ENCODE data around the gene HMCES. TPM values are rescaled to one million over a fixed set of nuclear protein-coding genes. Genes with fewer than 3 reads are reported as not detected.
"Not testable (repeated sequence)": the region's sequence is repeated elsewhere in the genome, so short reads cannot be mapped to it uniquely, and the experiment has no call there.

The HMCES gene
- total RNA-seq, 1 experiment from 2014 or later = 83.6 TPM

GRCh38 chr3:129259612-129260477 lies 18.8 kb upstream of the HMCES start:
- intact Hi-C loops (cut with micrococcal nuclease; ENCODE audit: unreplicated experiment) = no loop called here
- DNase-seq = no peak
- Mint-ChIP-seq H3K27me3 (ENCODE audit: unreplicated experiment) (no peaks in the 10 kb centered on the region), H3K27ac (ENCODE audit: unreplicated experiment) (no peak overlapping the region), H3K4me1 (ENCODE audit: low read depth, unreplicated experiment) (no peaks in the 10 kb centered on the region), H3K9me3 (ENCODE audit: low read depth, unreplicated experiment) (no peaks in the 10 kb centered on the region), H3K36me3 (ENCODE audit: insufficient read depth, unreplicated experiment) (peaks cover 77% of the 10 kb centered on the region), H3K4me3 (ENCODE audit: low read depth, unreplicated experiment) (no peak overlapping the region)
- no peak for TF ChIP-seq CTCF (IDR thresholded peaks at IDR 0.05; ENCODE audit: unreplicated experiment)
- no TSS peak for BruUV-seq (replicated peaks)
- CTCF ChIA-PET = interaction anchor here (0.6 kb wide), 1 partner anchor 82 kb away, joined by 8 read pairs; no protein-coding TSS in a partner anchor

- no TSS peak for BruUV-seq (replicated peaks)
- TF ChIP-seq CTCF (IDR thresholded peaks at IDR 0.05; ENCODE audit: unreplicated experiment) = no peak
- H3K36me3 Mint-ChIP-seq (ENCODE audit: insufficient read depth, unreplicated experiment) = peaks cover 77% of the 10 kb centered on the region
- intact Hi-C loops (cut with micrococcal nuclease; ENCODE audit: unreplicated experiment) = no loop called here
- H3K27me3 Mint-ChIP-seq (ENCODE audit: unreplicated experiment) = no peaks in the 10 kb centered on the region
- DNase-seq = no peak
- H3K27ac Mint-ChIP-seq (ENCODE audit: unreplicated experiment) = no peak overlapping the region
- H3K4me1 Mint-ChIP-seq (ENCODE audit: low read depth, unreplicated experiment) = no peaks in the 10 kb centered on the region
- no peak overlapping the region for H3K4me3 Mint-ChIP-seq (ENCODE audit: low read depth, unreplicated experiment)
- CTCF ChIA-PET = no interaction called here
- H3K9me3 Mint-ChIP-seq (ENCODE audit: low read depth, unreplicated experiment) = no peaks in the 10 kb centered on the region
Measured at GRCh38 chr3:129260606-129261005, 18.1 kb upstream of the HMCES start.

- H3K27ac Mint-ChIP-seq (ENCODE audit: unreplicated experiment) = no peak overlapping the region
- no peak for TF ChIP-seq CTCF (IDR thresholded peaks at IDR 0.05; ENCODE audit: unreplicated experiment)
- no peak for DNase-seq
- intact Hi-C loops (cut with micrococcal nuclease; ENCODE audit: unreplicated experiment) = no loop called here
- H3K4me3 Mint-ChIP-seq (ENCODE audit: low read depth, unreplicated experiment) = no peak overlapping the region
- no peaks in the 10 kb centered on the region for H3K9me3 Mint-ChIP-seq (ENCODE audit: low read depth, unreplicated experiment)
- CTCF ChIA-PET = no interaction called here
- H3K36me3 Mint-ChIP-seq (ENCODE audit: insufficient read depth, unreplicated experiment) = peaks cover 83% of the 10 kb centered on the region
- no peaks in the 10 kb centered on the region for H3K4me1 Mint-ChIP-seq (ENCODE audit: low read depth, unreplicated experiment)
- no TSS peak for BruUV-seq (replicated peaks)
- H3K27me3 Mint-ChIP-seq (ENCODE audit: unreplicated experiment) = no peaks in the 10 kb centered on the region
Measured at GRCh38 chr3:129261894-129262293, 16.8 kb upstream of the HMCES start.

- BruUV-seq (replicated peaks) = no TSS peak
- no peaks in the 10 kb centered on the region for H3K4me1 Mint-ChIP-seq (ENCODE audit: low read depth, unreplicated experiment)
- intact Hi-C loops (cut with micrococcal nuclease; ENCODE audit: unreplicated experiment) = no loop called here
- H3K36me3 Mint-ChIP-seq (ENCODE audit: insufficient read depth, unreplicated experiment) = peaks cover 89% of the 10 kb centered on the region
- no peak overlapping the region for H3K27ac Mint-ChIP-seq (ENCODE audit: unreplicated experiment)
- H3K9me3 Mint-ChIP-seq (ENCODE audit: low read depth, unreplicated experiment) = no peaks in the 10 kb centered on the region
- TF ChIP-seq CTCF (IDR thresholded peaks at IDR 0.05; ENCODE audit: unreplicated experiment) = no peak
- H3K27me3 Mint-ChIP-seq (ENCODE audit: unreplicated experiment) = no peaks in the 10 kb centered on the region
- DNase-seq = no peak
- H3K4me3 Mint-ChIP-seq (ENCODE audit: low read depth, unreplicated experiment) = no peak overlapping the region
- CTCF ChIA-PET = no interaction called here
Measured at GRCh38 chr3:129263161-129263910, 15.3 kb upstream of the HMCES start.

- H3K4me3 Mint-ChIP-seq (ENCODE audit: low read depth, unreplicated experiment); DNase-seq; CTCF ChIA-PET; H3K27me3 Mint-ChIP-seq (ENCODE audit: unreplicated experiment); H3K4me1 Mint-ChIP-seq (ENCODE audit: low read depth, unreplicated experiment); H3K27ac Mint-ChIP-seq (ENCODE audit: unreplicated experiment); BruUV-seq (replicated peaks); H3K9me3 Mint-ChIP-seq (ENCODE audit: low read depth, unreplicated experiment); intact Hi-C loops (cut with micrococcal nuclease; ENCODE audit: unreplicated experiment): not testable (repeated sequence)
- H3K36me3 Mint-ChIP-seq (ENCODE audit: insufficient read depth, unreplicated experiment) = peaks cover 92% of the 10 kb centered on the region
Measured at GRCh38 chr3:129264994-129265393, 13.7 kb upstream of the HMCES start.
